SH-SY5Y (cell line): ENCODE data around the gene ALDH7A1.

Experiments used
- GATA2 ChIP-seq: IDR thresholded peaks from 2 replicates; pipeline ENCODE4 v1.6.1; 2011; ENCODE audit warnings: mild to moderate bottlenecking, low read depth, low read length
- GATA3 ChIP-seq: IDR thresholded peaks from 2 replicates; pipeline ENCODE4 v1.6.1; 2011; ENCODE audit warnings: low read depth, mild to moderate bottlenecking, low read length, moderate library complexity

ALDH7A1 gene

GRCh38 chr5:126562823-126563222 is 32.2 kb downstream of the ALDH7A1 start:
- TF ChIP-seq GATA2 (no peak), GATA3 (no peak)

GRCh38 chr5:126561908-126562307 is 33.1 kb downstream of the ALDH7A1 start:
- TF ChIP-seq GATA2 (no peak), GATA3 (no peak)

- no peak for TF ChIP-seq GATA2
- no peak for TF ChIP-seq GATA3
Measured at GRCh38 chr5:126552614-126553013, 42.4 kb downstream of the ALDH7A1 start.

- TF ChIP-seq GATA2 (no peak), GATA3 (no peak)
Measured at GRCh38 chr5:126544087-126544740, 50.8 kb downstream of the ALDH7A1 start.

- no peak for TF ChIP-seq GATA3
- no peak for TF ChIP-seq GATA2
Measured at GRCh38 chr5:126543660-126544059, 51.4 kb downstream of the ALDH7A1 start.

- TF ChIP-seq GATA3 (no peak), GATA2 (no peak)
Measured at GRCh38 chr5:126543009-126543408, 52.0 kb downstream of the ALDH7A1 start.

GRCh38 chr5:126542441-126542840 is 52.6 kb downstream of the ALDH7A1 start:
- TF ChIP-seq GATA2 (no peak), GATA3 (no peak)

GRCh38 chr5:126540631-126541030 is 54.4 kb downstream of the ALDH7A1 start:
- TF ChIP-seq GATA2 (no peak), GATA3 (no peak)

- TF ChIP-seq GATA3 (no peak), GATA2 (no peak)
Measured at GRCh38 chr5:126538579-126538978, 56.4 kb downstream of the ALDH7A1 start.

GRCh38 chr5:126536874-126537273 is 58.1 kb downstream of the ALDH7A1 start:
- no peak for TF ChIP-seq GATA3
- no peak for TF ChIP-seq GATA2

- TF ChIP-seq GATA3: no peak
- TF ChIP-seq GATA2: no peak
Measured at GRCh38 chr5:126535856-126536545, 59.0 kb downstream of the ALDH7A1 start.

GRCh38 chr5:126534553-126534952 is 60.5 kb downstream of the ALDH7A1 start:
- TF ChIP-seq GATA2: no peak
- no peak for TF ChIP-seq GATA3

GRCh38 chr5:126531543-126532120 is 63.4 kb downstream of the ALDH7A1 start:
- TF ChIP-seq GATA2: no peak

GRCh38 chr5:126527892-126528291 is 67.1 kb downstream of the ALDH7A1 start:
- TF ChIP-seq GATA3 (no peak), GATA2 (no peak)

GRCh38 chr5:126527158-126527557 is 67.9 kb downstream of the ALDH7A1 start:
- TF ChIP-seq GATA3 (no peak), GATA2 (no peak)

GRCh38 chr5:126526493-126526892 is 68.5 kb downstream of the ALDH7A1 start:
- TF ChIP-seq GATA2 (no peak), GATA3 (no peak)

- TF ChIP-seq GATA3 (no peak), GATA2 (no peak)
Measured at GRCh38 chr5:126525630-126526245, 69.3 kb downstream of the ALDH7A1 start.
